Parathyroid adenoma (tissue), 2 donors: ENCODE data around the gene GOLGB1.

ENCODE experiments used
- H2AFZ ChIP-seq: fragments of 300-600 bp; sonication (generic); one replicate; pipeline ENCODE4 v1.7.0; 2017; ENCODE audit warnings: antibody characterized with exemption, mild to moderate bottlenecking
- H3K27ac ChIP-seq: fragments of 300-600 bp; sonication (generic); one replicate; pipeline ENCODE4 v1.7.0; 2017
- H3K27me3 ChIP-seq: fragments of 300-600 bp; sonication (generic); one replicate; pipeline ENCODE4 v1.7.0; 2017; ENCODE audit warnings: low read length; ENCODE audit not compliant: control insufficient read depth, insufficient read depth
- H3K36me3 ChIP-seq: fragments of 300-600 bp; sonication (generic); one replicate; pipeline ENCODE4 v1.7.0; 2017; ENCODE audit warnings: low read length; ENCODE audit not compliant: control insufficient read depth, insufficient read depth
- H3K4me1 ChIP-seq: fragments of 300-600 bp; sonication (generic); one replicate; pipeline ENCODE4 v1.7.0; 2017; ENCODE audit warnings: control low read depth
- H3K4me2 ChIP-seq: fragments of 300-600 bp; sonication (generic); one replicate; pipeline ENCODE4 v1.7.0; 2017; ENCODE audit warnings: low read length
- H3K4me3 ChIP-seq: fragments of 300-600 bp; sonication (generic); one replicate; pipeline ENCODE4 v1.7.0; 2017; ENCODE audit warnings: low read depth, low read length
- H3K79me2 ChIP-seq: fragments of 300-600 bp; sonication (generic); one replicate; pipeline ENCODE4 v1.7.0; 2017; ENCODE audit warnings: control low read depth
- H3K9ac ChIP-seq: fragments of 300-600 bp; sonication (generic); one replicate; pipeline ENCODE4 v1.7.0; 2017; ENCODE audit warnings: mild to moderate bottlenecking
- H3K9me3 ChIP-seq: fragments of 300-600 bp; sonication (generic); one replicate; pipeline ENCODE4 v1.7.0; 2017; ENCODE audit warnings: low read length; ENCODE audit not compliant: control insufficient read depth
- TF ChIP-seq, protein P1 (sequence below): fragments of 300-600 bp; sonication (generic); IDR thresholded peaks from one replicate; pipeline ENCODE4 v1.7.0; 2017; ENCODE audit warnings: antibody characterized with exemption, mild to moderate bottlenecking
- donor health status: primary hyperparathyroidism.

Gene GOLGB1

DNA sequence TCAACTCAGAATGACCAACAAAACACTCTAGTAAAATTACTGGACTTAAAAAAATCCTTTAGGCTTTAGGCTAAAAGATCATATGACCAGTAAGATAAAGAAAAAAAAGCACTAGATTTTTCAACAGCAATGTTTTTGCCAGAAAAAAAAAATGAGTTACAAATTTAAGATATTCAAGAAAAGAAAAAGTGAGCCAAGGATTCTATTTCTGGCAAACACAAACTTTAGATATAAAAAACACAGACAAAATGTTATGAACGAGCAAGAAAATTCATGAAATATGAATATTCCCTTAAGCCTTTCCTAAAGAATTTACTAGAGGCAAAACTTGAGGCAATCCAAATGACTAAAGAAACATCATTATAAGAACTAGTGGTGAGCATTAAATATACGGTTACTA lies 8.6 kb downstream of the GOLGB1 start:
- Histone ChIP-seq H3K4me3 (no peak overlapping the region), H3K27ac (no peak overlapping the region), H3K4me2 (no peak overlapping the region), H3K9me3 (no peaks in the 10 kb centered on the region), H3K79me2 (peaks cover 68% of the 10 kb centered on the region), H2AFZ (no peak overlapping the region), H3K36me3 (no peaks in the 10 kb centered on the region), H3K9ac (no peak overlapping the region), H3K4me1 (peaks cover 2% of the 10 kb centered on the region), H3K27me3 (no peaks in the 10 kb centered on the region)
- TF ChIP-seq, protein P1, sequence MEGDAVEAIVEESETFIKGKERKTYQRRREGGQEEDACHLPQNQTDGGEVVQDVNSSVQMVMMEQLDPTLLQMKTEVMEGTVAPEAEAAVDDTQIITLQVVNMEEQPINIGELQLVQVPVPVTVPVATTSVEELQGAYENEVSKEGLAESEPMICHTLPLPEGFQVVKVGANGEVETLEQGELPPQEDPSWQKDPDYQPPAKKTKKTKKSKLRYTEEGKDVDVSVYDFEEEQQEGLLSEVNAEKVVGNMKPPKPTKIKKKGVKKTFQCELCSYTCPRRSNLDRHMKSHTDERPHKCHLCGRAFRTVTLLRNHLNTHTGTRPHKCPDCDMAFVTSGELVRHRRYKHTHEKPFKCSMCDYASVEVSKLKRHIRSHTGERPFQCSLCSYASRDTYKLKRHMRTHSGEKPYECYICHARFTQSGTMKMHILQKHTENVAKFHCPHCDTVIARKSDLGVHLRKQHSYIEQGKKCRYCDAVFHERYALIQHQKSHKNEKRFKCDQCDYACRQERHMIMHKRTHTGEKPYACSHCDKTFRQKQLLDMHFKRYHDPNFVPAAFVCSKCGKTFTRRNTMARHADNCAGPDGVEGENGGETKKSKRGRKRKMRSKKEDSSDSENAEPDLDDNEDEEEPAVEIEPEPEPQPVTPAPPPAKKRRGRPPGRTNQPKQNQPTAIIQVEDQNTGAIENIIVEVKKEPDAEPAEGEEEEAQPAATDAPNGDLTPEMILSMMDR = no peak

DNA sequence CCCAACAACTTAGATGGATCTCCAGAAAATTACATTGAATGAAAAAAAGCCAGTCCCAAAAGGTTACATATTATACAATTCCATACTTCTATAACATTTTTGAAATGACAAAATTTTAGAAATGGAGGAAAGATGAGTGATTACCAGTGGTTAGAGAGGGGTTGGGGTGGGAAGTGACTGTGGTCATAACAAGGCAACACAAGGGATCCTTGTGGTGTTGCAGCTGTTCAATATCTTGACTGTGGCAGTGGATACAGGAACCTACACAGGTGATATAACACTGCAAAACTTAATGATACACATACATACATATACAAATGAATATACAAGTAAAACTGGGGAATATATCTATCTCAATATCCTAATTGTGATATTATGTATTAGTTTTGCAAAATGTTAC lies 9.6 kb downstream of the GOLGB1 start:
- TF ChIP-seq, protein P1 = no peak
- Histone ChIP-seq H3K9me3 (no peaks in the 10 kb centered on the region), H3K4me1 (peaks cover 2% of the 10 kb centered on the region)

DNA sequence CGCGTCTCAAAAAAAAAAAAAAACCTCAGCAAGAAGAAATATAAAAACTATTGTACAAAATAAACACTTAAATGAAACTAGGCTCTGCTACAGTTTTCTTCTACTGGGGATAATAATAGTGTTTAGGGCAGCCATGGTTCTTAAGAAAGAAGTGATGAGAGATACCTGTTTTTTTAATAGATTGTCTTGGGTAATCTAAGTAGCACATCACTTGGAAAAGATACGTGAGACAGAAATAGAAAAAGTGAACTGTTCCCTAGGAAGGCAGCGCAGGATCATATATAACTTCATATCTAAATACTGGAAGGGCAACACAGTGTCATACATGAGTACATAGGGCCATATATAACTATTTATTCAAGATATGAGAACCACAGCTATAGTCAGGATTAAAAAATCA lies 11.9 kb downstream of the GOLGB1 start:
- Histone ChIP-seq H3K9me3 (no peaks in the 10 kb centered on the region), H3K79me2 (peaks cover 56% of the 10 kb centered on the region), H2AFZ (no peak overlapping the region), H3K27me3 (no peaks in the 10 kb centered on the region), H3K9ac (no peak overlapping the region), H3K27ac (no peak overlapping the region), H3K4me3 (no peak overlapping the region), H3K36me3 (no peaks in the 10 kb centered on the region), H3K4me2 (no peak overlapping the region), H3K4me1 (no peaks in the 10 kb centered on the region)
- TF ChIP-seq, protein P1 = no peak

More for the DNA sequence above, 9.6 kb downstream of the GOLGB1 start:
- Histone ChIP-seq H3K9ac (no peak overlapping the region), H3K4me3 (no peak overlapping the region), H3K79me2 (peaks cover 62% of the 10 kb centered on the region), H3K4me2 (no peak overlapping the region), H3K27ac (no peak overlapping the region), H2AFZ (no peak overlapping the region), H3K36me3 (no peaks in the 10 kb centered on the region), H3K27me3 (no peaks in the 10 kb centered on the region)

DNA sequence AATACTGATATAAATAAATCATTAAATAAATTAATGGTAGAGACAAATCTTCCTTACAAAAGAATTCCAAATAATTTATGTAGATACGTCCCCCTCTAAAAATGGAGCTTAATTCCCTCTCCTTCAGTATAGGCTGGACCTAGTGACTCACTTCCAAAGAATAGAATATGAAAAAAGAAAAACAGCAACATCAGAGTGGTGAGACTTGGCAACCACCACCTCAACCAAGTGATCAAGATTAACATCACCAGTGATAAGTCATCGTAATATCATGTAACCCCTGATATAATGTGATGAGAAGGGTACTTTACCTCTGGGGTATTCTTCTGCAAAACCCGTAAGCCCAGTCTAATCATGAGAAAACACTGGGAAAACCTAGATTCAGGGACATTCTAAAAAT lies 13.4 kb downstream of the GOLGB1 start:
- Histone ChIP-seq H3K4me3 (no peak overlapping the region), H3K36me3 (no peaks in the 10 kb centered on the region), H3K9ac (no peak overlapping the region), H2AFZ (no peak overlapping the region), H3K4me1 (peaks cover under 1% of the 10 kb centered on the region), H3K9me3 (no peaks in the 10 kb centered on the region), H3K4me2 (no peak overlapping the region), H3K79me2 (peaks cover 47% of the 10 kb centered on the region), H3K27me3 (no peaks in the 10 kb centered on the region), H3K27ac (no peak overlapping the region)
- TF ChIP-seq, protein P1 = no peak

DNA sequence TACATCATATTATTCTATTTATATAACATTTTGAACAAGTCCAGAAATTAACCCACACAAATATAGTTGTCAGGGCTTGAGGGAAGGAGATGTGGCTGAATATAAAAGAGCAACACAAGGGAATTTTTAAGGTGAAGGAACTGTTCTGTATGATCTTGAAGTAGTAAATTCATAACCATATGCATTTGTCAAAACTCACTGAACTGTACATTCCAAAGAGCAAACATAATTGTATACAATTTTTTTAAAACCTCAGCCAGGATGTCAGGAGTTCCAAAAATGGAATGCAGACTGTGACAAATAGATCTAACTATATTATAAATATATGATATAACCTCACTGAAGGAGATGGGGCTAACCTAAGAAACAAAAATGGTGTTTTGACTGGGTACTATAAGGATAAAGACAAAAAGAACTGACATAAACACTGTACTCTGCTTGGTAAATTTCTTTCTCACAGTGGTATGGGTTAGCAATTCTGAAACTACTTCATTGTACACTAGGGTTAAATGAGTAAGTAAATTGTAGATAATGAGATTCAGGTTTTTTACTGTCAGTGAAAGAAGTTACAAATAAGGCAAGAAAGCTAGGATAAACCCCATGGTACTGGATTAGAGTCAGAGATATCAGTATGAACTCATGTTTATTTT lies 14.4 kb downstream of the GOLGB1 start:
- H3K79me2 ChIP-seq = peaks cover 45% of the 10 kb centered on the region
- H3K36me3 ChIP-seq = no peaks in the 10 kb centered on the region
- no peak overlapping the region for H3K9ac ChIP-seq
- no peaks in the 10 kb centered on the region for H3K27me3 ChIP-seq
- no peak overlapping the region for H3K4me3 ChIP-seq
- no peak overlapping the region for H2AFZ ChIP-seq
- H3K9me3 ChIP-seq = no peaks in the 10 kb centered on the region
- H3K27ac ChIP-seq = no peak overlapping the region
- TF ChIP-seq, protein P1 = no peak
- peaks cover 6% of the 10 kb centered on the region for H3K4me1 ChIP-seq
- no peak overlapping the region for H3K4me2 ChIP-seq
